ENCODE measurements around the gene TCF7L1. TPM values are rescaled to one million over a fixed set of nuclear protein-coding genes. Genes with fewer than 3 reads are reported as not detected.
A peak's percentile ranks its signal among the peaks of the same experiment; 100 is the strongest.

TCF7L1 gene
- total RNA-seq, 4 donors from 2014 or later: 0.75 to 2.9 (median 1.1) TPM

GRCh38 chr2:85287721-85288120 is 154.5 kb downstream of the TCF7L1 start:
- H3K27me3 ChIP-seq: no peaks in the 10 kb centered on the region
- peak overlapping the region in 2 of 4 donors; percentile 15 to 37 for H3K27ac ChIP-seq
- H3K4me3 ChIP-seq: no peak overlapping the region
- TF ChIP-seq POLR2A (IDR thresholded peaks at IDR 0.05) (no peak), EP300 (IDR thresholded peaks at IDR 0.05; ENCODE audit: low read depth) (no peak), CTCF (IDR thresholded peaks at IDR 0.05) (no peak), POLR2AphosphoS5 (IDR thresholded peaks at IDR 0.05) (no peak)
- no peaks in the 10 kb centered on the region for H3K36me3 ChIP-seq
- no peak for DNase-seq
- intact Hi-C loops (cut with DNase I; ENCODE audit: low total_unique reads): loop anchor here (5.0 kb wide), 1 partner anchor 220 kb away; no protein-coding TSS in a partner anchor
- in situ Hi-C loops (cut with MboI; ENCODE audit: low pct_ligation_motif_present in 1 of 4, low pct_unique_long_range_greater_than_20kb in 1 of 4, low sequenced_read_pairs in 3 of 4): loop anchor here in 3 of 4 donors (5.0 to 25.0 kb wide), 4 partner anchors 150 to 350 kb away; partner anchors contain the start of gene TCF7L1 (in 3 of the 3)
- H3K4me1 ChIP-seq: peaks cover 0 to 23% (median 4%) of the 10 kb centered on the region in 4 donors
- 90 to 91% methylated on average over 7 of the region's 7 CpGs for WGBS, 2 donors (ENCODE audit: low coverage in 1 of 2)
- no peaks in the 10 kb centered on the region for H3K9me3 ChIP-seq

- peaks cover 0 to 23% (median 4%) of the 10 kb centered on the region in 4 donors for H3K4me1 ChIP-seq
- peak overlapping the region in 2 of 4 donors; percentile 15 to 37 for H3K27ac ChIP-seq
- intact Hi-C loops (cut with DNase I; ENCODE audit: low total_unique reads): loop anchor here (5.0 kb wide), 1 partner anchor 221 kb away; no protein-coding TSS in a partner anchor
- no peak overlapping the region for H3K4me3 ChIP-seq
- no peaks in the 10 kb centered on the region for H3K9me3 ChIP-seq
- TF ChIP-seq CTCF (IDR thresholded peaks at IDR 0.05) (no peak), POLR2A (IDR thresholded peaks at IDR 0.05) (no peak), EP300 (IDR thresholded peaks at IDR 0.05; ENCODE audit: low read depth) (no peak), POLR2AphosphoS5 (IDR thresholded peaks at IDR 0.05) (no peak)
- H3K27me3 ChIP-seq: no peaks in the 10 kb centered on the region
- in situ Hi-C loops (cut with MboI; ENCODE audit: low pct_ligation_motif_present in 1 of 4, low pct_unique_long_range_greater_than_20kb in 1 of 4, low sequenced_read_pairs in 3 of 4): loop anchor here in 3 of 4 donors (5.0 to 25.0 kb wide), 4 partner anchors 151 to 351 kb away; partner anchors contain the start of gene TCF7L1 (in 3 of the 3)
- WGBS, 2 donors (ENCODE audit: low coverage in 1 of 2): 49 to 63% methylated on average over 7 to 10 of the region's 10 CpGs
- H3K36me3 ChIP-seq: no peaks in the 10 kb centered on the region
- peak; percentile 69 for DNase-seq
Measured at GRCh38 chr2:85288244-85288725, 155.1 kb downstream of the TCF7L1 start.

GRCh38 chr2:85291425-85292023 is 158.3 kb downstream of the TCF7L1 start:
- intact Hi-C loops (cut with DNase I; ENCODE audit: low total_unique reads): no loop called here
- Histone ChIP-seq H3K4me3 (no peak overlapping the region), H3K27me3 (no peaks in the 10 kb centered on the region), H3K4me1 (peaks cover 0 to 20% (median 4%) of the 10 kb centered on the region in 4 donors), H3K27ac (no peak overlapping the region), H3K9me3 (no peaks in the 10 kb centered on the region), H3K36me3 (no peaks in the 10 kb centered on the region)
- TF ChIP-seq POLR2AphosphoS5 (IDR thresholded peaks at IDR 0.05) (no peak), EP300 (IDR thresholded peaks at IDR 0.05; ENCODE audit: low read depth) (no peak)
- 57 to 59% methylated on average over 4 of the region's 4 CpGs for WGBS, 2 donors (ENCODE audit: low coverage in 1 of 2)
- in situ Hi-C loops (cut with MboI; ENCODE audit: low pct_ligation_motif_present in 1 of 4, low pct_unique_long_range_greater_than_20kb in 1 of 4, low sequenced_read_pairs in 3 of 4): loop anchor here (10.0 to 25.0 kb wide), 3 partner anchors 154 to 354 kb away; partner anchors contain the start of gene TCF7L1 (in 1 of the 4)
- no peak for DNase-seq

DNA sequence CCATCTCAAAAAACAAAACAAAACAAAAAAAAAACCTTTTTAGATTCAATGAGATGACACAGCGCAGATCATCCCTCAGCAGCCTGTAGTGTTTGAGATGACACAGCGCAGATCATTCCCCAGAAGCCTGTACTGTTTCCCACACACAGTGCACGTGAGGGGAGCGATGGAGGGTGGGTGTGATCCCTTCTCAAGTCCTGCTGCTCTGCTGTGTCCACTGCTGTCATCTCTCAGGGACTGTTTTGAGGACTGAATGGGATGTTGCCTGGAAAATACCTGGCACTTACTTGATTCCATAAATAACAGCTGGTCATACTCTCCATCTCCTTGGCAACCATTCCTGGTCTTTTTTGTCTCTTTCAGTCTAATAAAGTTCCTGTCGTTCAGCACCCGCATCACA is 168.9 kb downstream of the TCF7L1 start:
- no peak for DNase-seq
- WGBS, 2 donors (ENCODE audit: low coverage in 1 of 2): 80 to 84% methylated on average over 1 to 6 of the region's 6 CpGs
- intact Hi-C loops (cut with DNase I; ENCODE audit: low total_unique reads) (loop anchor here (5.0 kb wide), 1 partner anchor 235 kb away; no protein-coding TSS in a partner anchor), in situ Hi-C loops (cut with MboI; ENCODE audit: low pct_ligation_motif_present in 1 of 4, low pct_unique_long_range_greater_than_20kb in 1 of 4, low sequenced_read_pairs in 3 of 4) (no loop called here)
- Histone ChIP-seq H3K4me1 (peaks cover 0 to 21% (median 7%) of the 10 kb centered on the region in 4 donors), H3K27ac (no peak overlapping the region), H3K27me3 (no peaks in the 10 kb centered on the region), H3K9me3 (no peaks in the 10 kb centered on the region), H3K36me3 (no peaks in the 10 kb centered on the region), H3K4me3 (no peak overlapping the region)
- no peak for TF ChIP-seq EP300 (IDR thresholded peaks at IDR 0.05; ENCODE audit: low read depth)
- no peak for TF ChIP-seq CTCF (IDR thresholded peaks at IDR 0.05)
